Heart left ventricle (tissue), 13 donors: ENCODE results near the gene CXorf58.
"Not testable (repeated sequence)": the region's sequence is repeated elsewhere in the genome, so short reads cannot be mapped to it uniquely, and the experiment has no call there.

Source experiments
- POLR2A ChIP-seq, 2 donors: fragments of 450-650 bp; IDR thresholded peaks; one replicate each; pipeline ENCODE4 v1.6.1; 2017; ENCODE audit warnings: antibody characterized with exemption in 2 of 2, mild to moderate bottlenecking in 2 of 2, moderate library complexity in 2 of 2
- TF ChIP-seq, protein P1 (sequence below), 12 donors: fragments of 200-600 bp; sonication (generic) in 4 of 12; IDR thresholded peaks; one replicate each; pipeline versions ENCODE4 v1.5.0 to v1.8.0; 2018 to 2022; ENCODE audit warnings: antibody characterized with exemption in 12 of 12, mild to moderate bottlenecking in 5 of 12
- donor health status: ischemic (EF 13 %, LVEDD 7.1; RV severe dilation, severe dysfunction).
- donor health status: DM: no; HTN: yes; CAD: no.
- donor health status: DM: no; HTN: no; CAD: no.
- donor health status: ischemic (EF 25% LVEDD 6.9; RV normal size, moderate dysfunction).
- donor health status: ischemic (EF 25% LVEDD 5.7; RV mildly dilated, moderate dysfunction).
- donor health status: ischemic (EF 35%, LVEDD 5.7; RV mildly dilated, moderate dysfunction).
- donor health status: nonischemic (EF 11% LVEDD 7.7; RV severe dilation, severe dysfunction).
- donor health status: DM: yes; HTN: yes; CAD: no.
- donor health status: PGD.
- donor health status: ischemic (EF 29% LVEDD 5.4; RV normal size, mild dysfunction).
- donor health status: nonischemic (EF 23%, LVEDD 6.1; RV moderate dilation, normal function).

DNA sequence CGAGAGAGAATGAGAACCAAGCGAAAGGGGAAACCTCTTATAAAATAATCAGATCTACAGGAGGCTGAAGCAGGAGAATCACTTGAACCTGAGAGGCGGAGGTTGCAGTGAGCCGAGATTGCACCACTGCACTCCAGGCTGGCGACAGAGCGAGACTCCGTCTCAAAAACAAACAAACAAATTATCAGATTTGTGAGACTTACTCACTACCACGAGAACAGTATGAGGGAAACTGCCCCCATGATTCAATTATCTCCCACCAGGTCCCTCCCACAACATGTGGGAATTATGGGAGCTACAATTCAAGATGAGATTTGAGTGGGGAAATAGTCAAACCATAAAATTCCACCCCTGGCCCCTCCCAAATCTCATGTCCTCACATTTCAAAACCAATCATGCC, 57.8 kb downstream of the CXorf58 start:
- not testable (repeated sequence) for TF ChIP-seq POLR2A (IDR thresholded peaks at IDR 0.05)
- TF ChIP-seq, protein P1, sequence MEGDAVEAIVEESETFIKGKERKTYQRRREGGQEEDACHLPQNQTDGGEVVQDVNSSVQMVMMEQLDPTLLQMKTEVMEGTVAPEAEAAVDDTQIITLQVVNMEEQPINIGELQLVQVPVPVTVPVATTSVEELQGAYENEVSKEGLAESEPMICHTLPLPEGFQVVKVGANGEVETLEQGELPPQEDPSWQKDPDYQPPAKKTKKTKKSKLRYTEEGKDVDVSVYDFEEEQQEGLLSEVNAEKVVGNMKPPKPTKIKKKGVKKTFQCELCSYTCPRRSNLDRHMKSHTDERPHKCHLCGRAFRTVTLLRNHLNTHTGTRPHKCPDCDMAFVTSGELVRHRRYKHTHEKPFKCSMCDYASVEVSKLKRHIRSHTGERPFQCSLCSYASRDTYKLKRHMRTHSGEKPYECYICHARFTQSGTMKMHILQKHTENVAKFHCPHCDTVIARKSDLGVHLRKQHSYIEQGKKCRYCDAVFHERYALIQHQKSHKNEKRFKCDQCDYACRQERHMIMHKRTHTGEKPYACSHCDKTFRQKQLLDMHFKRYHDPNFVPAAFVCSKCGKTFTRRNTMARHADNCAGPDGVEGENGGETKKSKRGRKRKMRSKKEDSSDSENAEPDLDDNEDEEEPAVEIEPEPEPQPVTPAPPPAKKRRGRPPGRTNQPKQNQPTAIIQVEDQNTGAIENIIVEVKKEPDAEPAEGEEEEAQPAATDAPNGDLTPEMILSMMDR (IDR thresholded peaks at IDR 0.05): not testable (repeated sequence)
